Vagina (tissue), 2 donors: ENCODE data around the gene ST3GAL6.

Experiments
- POLR2A ChIP-seq, 2 donors: fragments of 450-650 bp; IDR thresholded peaks; one replicate each; pipeline ENCODE4 v1.6.1; 2017; ENCODE audit warnings: antibody characterized with exemption in 2 of 2, mild to moderate bottlenecking in 2 of 2, moderate library complexity in 2 of 2
- POLR2AphosphoS5 ChIP-seq, 2 donors: sonication (generic); formaldehyde crosslinking; IDR thresholded peaks; one replicate each; pipeline ENCODE4 v1.9.0; 2017; ENCODE audit warnings: antibody characterized with exemption in 2 of 2, mild to moderate bottlenecking in 2 of 2, low read depth in 1 of 2; ENCODE audit not compliant: insufficient read depth in 1 of 2
- TF ChIP-seq, protein P1 (sequence below), 3 experiments: fragments of 450-650 bp in 2 of 3; fragments of 200-600 bp in 1 of 3; sonication (generic) in 1 of 3; IDR thresholded peaks; one replicate each; pipeline ENCODE4 v1.5.1; 2017 to 2019; ENCODE audit warnings: antibody characterized with exemption in 3 of 3, mild to moderate bottlenecking in 2 of 3, moderate library complexity in 2 of 3

DNA sequence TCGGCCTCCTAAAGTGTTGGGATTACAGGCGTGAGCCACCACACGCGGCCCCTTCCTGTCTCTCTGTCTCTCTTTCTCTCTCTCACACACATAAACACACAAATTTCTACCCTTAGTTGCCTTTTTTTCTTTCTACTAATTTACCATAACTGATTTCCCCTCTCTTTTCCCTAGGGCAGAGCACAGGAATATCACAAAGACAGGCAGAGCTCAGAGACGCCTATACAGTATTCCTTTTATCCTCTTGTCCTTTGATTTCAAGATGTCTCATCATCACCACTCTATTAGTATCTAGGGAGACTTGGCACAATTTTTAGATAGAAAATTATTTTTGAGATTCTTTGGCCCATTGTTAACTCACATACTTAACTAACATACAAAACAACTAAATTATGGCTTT is 25.8 kb upstream of the ST3GAL6 start:
- TF ChIP-seq, protein P1, sequence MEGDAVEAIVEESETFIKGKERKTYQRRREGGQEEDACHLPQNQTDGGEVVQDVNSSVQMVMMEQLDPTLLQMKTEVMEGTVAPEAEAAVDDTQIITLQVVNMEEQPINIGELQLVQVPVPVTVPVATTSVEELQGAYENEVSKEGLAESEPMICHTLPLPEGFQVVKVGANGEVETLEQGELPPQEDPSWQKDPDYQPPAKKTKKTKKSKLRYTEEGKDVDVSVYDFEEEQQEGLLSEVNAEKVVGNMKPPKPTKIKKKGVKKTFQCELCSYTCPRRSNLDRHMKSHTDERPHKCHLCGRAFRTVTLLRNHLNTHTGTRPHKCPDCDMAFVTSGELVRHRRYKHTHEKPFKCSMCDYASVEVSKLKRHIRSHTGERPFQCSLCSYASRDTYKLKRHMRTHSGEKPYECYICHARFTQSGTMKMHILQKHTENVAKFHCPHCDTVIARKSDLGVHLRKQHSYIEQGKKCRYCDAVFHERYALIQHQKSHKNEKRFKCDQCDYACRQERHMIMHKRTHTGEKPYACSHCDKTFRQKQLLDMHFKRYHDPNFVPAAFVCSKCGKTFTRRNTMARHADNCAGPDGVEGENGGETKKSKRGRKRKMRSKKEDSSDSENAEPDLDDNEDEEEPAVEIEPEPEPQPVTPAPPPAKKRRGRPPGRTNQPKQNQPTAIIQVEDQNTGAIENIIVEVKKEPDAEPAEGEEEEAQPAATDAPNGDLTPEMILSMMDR (IDR thresholded peaks at IDR 0.05), result no peak
- TF ChIP-seq POLR2A (IDR thresholded peaks at IDR 0.05) (no peak), POLR2AphosphoS5 (IDR thresholded peaks at IDR 0.05; ENCODE audit: insufficient read depth in 1 of 2, low read depth in 1 of 2) (no peak)
